HG02943 (cell line): ENCODE data around the gene SNAI3.

Experiments
- ATAC-seq: cut with Tn5 transposase; IDR thresholded peaks from one replicate; pipeline ENCODE4 v1.9.1; 2021; ENCODE audit warnings: mild to moderate bottlenecking, low read depth, moderate library complexity; ENCODE audit not compliant: unreplicated experiment

Gene SNAI3

DNA sequence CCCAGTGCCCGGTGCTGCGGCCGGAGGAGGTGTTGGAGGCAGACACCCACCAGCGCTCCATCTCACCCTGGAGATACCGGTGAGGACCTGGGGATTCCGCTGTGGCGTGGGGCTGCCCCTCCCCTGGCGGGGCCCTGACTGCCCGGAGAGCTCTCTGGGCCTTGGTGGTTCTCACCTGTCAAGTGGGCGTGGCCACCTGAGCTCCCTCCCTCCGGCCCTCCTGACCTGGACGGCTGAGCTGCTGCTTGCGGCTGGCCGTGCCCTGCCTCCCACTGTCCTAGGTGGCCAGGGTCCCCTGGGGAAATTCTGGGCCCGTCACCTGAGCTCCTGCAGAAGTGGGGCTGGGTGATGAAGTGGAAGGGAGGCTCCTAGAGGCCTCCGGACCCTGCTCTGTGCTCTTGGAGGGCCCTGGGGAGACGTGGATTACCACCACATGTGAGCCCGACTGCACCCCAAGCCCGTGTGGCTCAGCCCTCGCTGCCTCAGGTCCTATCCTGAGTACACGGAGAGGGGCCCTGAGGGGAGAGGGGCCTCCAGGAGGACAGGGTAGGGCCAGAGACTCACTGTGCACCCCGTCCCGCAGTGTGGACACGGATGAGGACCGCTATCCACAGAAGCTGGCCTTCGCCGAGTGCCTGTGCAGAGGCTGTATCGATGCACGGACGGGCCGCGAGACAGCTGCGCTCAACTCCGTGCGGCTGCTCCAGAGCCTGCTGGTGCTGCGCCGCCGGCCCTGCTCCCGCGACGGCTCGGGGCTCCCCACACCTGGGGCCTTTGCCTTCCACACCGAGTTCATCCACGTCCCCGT is 46.9 kb downstream of the SNAI3 start:
- no peak for ATAC-seq

DNA sequence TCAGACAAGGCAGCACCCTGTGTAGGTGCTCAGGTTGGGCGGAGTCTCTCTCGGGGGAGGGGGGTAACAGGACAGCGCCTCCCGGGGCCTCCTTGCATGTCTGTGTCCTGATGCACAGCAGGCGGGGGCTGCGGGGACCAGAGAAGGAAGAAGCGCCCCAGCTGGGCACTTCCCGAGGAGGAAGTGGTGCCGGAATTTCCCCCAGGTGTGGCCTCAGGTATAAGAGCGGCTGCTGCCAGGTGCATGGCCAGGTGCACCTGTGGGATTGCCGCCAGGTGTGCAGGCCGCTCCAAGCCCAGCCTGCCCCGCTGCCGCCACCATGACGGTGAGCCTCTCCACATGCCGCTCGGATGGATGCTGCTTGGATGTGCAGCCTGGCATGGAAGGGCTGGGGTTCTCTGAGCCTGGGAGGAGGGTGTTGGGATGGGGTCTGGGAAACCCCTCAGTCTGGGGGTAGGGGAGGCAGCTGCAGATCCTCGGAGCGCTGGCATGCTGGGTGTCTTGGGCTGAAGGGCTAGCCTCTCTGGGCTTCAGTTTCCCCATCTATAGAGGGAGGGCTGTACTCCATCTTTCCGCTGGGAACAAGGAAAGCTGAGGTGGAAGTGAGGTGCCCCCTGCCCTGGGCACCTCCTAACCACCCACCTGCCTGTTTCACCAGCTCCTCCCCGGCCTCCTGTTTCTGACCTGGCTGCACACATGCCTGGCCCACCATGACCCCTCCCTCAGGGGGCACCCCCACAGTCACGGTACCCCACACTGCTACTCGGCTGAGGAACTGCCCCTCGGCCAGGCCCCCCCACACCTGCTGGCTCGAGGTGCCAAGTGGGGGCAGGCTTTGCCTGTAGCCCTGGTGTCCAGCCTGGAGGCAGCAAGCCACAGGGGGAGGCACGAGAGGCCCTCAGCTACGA is 47.7 kb downstream of the SNAI3 start, which contains the start of gene IL17C:
IL17C (plus strand) TSS at position 250 of the 908 bp plus-strand sequence; CDS start at position 320, 70 bp downstream.
- no peak for ATAC-seq

DNA sequence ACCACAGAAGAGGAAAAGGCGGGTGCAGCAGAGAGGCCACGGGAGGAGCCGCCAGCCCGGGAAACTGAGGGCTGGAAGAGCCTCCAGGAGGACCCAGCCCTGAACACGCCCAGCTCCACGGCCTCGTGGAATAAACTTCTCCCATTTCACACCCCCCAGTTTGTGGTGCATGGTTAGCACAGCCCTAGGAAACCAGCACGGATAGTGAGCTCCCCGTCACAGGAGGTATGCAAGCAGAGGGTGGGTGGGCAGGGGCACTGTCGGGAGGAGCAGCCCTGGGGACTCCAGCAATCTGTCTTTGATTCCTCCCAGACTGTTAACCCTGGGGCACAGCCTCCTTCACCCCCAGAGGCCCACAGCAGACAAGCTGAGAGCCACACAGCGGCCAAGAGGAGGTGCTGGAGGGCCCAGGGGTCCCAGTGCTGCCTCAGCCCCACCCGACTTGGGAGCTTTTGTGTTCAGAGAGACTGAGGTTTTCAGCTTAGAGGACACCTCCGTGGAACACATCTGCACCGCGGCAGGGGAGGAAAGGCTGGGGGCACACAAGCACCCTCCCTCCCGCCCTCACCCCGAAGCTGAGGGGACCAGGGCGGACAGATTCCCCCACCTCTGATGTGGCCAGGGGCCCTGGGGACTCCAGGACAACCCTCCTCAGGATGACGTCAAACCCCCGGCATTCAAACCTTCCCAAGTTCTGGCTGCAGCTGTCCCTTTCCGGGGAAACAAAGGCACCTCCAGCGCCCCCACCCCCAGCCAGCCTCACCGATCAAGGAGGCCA is 49.6 kb downstream of the SNAI3 start:
- no peak for ATAC-seq

DNA sequence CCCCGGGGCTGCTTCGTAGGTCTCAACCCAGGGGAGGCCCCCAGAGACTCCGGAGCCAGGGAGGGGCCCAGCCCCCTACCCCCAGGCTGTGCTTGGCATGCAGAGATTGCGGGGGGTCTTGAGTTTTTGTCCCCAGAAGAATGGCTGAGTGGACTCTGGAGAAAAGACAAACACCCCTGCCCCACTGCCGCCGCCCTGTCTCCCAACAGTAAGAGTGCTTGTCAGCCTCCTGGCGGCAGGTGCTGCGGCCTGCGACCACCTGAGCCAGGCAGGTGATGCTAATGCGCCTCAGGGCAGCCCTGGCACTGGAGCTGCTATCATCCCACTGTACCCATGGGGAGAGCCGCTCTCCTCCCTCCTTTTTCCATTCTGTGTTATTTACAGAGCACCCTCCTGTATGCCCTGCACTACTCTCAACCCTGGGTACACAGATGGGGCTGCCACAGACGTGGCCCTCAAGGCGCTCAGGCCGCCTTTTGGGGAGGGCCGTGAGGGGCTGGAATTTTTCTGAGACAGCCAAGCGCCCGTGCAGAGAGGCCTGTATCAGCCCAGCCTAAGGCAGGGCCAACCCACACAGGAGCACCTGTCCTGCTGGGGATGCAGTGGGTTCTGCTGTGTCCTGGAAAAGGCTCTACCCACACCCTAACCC is 50.5 kb downstream of the SNAI3 start:
- ATAC-seq, result no peak

DNA sequence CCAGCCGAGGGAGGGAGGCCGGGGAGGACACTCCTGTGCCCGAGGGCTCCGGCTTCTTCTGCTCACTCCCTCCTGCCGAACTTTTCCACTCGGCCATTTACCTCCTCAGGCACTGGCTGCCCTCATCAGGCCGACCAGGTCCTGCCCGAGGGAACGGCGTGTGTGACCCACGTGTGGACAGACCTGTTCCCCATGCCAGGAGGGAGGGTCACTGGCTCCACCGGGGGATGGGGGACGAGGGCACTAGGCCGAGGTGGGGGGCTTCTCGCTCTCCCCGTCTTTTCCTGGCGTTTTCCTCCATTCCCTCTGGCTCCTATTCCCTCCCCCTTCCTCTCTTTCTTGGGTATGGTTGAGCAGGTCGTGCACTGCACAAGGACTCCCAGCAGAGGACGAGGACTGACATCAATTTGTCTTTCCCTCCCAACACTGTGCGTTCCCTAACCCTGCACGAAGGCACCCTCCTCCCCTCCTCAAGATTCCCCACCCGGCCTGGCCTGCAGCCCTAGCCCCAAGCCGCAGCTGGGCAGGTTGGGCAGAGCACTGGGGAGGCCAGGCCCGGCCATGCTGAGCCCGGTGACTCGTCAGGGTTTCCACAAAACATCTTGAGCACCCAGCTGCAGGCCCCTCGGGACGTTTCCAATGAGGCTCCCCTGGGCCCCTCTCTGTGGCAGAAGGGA is 51.2 kb downstream of the SNAI3 start:
- ATAC-seq, result no peak

DNA sequence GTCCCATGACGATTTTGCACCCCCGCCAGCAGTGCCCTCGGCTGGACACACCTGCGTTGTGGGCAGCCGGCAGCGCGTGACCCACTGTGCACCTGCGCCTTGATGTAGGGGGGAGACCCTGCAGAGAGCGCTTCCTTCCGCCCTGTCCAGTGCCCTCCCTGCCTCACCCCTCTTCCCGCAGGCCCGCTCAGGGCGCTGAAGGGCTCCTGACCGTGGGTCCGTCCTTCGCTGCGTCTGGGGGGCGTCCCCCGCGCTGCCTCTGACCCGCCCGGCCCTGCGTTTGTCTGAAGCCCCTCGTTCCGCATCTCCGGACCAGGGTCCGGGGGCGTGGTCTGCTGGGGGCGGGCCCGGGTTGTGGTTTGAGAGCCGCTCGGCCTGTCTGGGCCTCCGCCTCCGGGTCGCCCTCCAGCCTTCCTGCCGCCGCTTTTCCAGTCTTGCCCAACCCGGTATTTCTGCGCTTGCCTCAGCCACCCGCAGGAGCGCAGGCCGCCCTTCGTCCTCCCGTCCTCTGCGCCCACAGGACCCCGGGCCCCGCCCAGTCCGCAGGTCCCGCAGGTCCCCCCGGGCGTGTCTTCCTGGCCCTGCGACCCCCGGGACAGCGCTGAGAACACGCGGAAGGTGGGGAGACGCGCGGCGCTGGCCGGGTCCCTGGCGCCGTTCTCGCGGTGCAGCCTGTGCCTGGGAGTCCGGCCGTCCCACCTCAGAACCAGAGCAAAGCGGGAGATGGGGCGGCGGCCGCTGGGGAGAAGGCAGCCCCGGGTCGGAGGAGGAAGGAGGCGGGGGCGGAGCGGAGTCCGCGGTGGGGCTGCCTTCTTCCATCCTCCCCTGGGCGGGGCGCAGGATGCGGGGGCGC is 51.9 kb downstream of the SNAI3 start:
- ATAC-seq, result no peak

DNA sequence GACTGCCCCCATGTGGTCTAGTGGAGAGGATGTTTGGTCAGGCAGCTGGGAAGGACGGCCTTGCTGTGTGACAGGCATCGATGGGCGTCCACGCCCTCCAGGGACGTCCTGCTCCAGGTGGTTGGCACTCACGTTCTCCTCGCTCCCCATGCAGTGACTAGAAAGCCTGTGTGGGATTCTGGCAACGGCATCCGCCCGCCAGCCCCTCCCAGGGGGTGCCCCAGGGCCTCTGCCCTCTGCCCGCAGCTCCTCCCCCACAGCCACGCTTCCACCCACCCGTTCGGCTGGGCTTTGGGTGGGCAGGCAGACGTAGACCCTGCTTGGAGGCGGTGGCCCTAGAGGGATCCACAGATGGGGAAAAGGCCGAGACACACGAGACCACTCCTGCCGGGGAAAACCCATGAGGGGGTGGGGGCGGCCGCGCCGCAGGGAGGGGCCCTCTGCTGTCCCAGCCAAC is 52.6 kb downstream of the SNAI3 start:
- ATAC-seq, result no peak

DNA sequence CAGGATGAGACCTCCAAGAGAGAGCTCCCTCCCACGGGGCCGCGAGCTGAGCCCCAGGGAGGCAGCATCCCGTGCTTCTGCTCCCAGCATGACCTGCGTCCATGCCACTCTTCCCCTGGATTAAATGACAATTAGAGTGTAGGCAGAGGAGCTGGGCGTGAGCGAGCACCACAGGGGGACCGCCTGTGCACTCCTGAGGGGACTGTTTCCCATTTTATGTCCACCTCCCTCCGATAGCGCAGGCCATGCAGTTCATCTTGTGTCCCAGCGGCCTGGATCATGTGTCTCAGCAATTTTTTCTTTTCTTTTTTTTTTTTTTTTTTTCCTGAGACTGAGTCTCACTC is 53.7 kb downstream of the SNAI3 start:
- no peak for ATAC-seq

DNA sequence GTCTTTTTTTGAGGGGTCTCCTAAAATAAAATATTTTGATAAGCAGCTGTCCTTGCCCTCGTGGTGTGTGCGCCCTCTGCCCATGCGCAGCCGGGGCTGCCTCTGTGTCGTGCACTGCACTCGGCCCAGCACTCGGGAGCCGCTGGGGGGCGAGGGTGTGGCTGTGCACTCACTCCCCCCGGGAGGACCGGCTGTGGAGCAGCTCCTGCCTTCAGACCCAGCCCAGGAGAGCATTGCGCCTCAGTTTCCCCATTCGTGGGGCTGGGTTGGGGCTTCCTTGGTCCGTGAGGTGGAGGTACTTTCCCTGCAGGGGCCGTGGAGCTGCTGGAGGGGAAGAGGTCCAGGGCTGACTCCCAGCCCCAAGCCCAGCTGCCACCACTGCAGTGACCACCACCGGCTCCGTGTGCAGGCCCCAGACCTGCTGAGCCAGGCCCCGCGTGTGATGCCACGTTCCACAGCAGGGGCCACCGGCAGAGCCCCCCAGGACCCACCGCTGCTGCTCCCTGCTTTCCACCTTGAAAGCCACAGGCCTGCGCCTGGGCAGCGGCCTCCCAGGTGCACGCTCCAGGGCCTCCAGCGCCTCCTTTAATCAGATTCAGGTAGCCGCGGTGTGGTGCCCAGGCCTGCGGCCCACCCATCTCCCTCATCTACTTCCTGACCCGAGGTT is 54.3 kb downstream of the SNAI3 start:
- no peak for ATAC-seq

DNA sequence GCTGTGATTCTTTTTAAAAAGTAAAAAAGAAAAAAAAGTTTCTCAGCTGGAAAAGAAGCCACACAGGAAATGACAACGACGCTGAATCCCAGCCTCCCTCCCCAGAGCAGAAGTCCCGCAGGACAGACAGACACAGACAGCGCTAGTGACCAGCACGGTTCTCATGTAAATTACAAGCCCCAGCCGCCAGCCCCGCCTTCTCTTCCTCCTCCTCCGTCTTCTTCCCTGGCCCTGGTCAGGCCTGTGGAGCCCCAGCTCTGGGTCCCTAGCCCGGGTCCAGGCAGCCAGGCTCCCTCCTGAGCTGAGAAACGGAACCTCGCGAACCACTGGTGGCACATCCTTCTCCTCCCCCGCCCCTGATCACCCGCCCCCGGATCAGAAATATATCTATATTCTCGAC is 54.9 kb downstream of the SNAI3 start:
- ATAC-seq, result no peak

DNA sequence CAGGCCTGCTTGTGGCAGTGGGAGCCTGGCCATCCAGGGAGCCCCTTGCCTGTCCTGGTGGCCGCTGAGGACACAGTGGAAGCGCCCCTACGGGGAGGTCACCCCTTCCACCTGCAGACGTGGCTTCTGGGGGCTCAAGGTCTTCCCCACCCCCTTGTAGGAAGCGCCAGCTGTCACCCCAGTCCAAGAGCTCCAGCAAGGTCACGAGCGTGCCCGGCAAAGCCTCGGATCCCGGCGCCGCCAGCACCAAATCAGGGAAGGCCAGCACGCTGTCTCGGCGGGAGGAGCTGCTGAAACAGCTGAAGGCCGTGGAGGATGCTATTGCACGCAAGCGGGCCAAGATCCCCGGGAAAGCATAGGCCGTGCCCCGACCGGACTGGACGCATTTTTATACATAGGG is 55.4 kb downstream of the SNAI3 start:
- no peak for ATAC-seq

DNA sequence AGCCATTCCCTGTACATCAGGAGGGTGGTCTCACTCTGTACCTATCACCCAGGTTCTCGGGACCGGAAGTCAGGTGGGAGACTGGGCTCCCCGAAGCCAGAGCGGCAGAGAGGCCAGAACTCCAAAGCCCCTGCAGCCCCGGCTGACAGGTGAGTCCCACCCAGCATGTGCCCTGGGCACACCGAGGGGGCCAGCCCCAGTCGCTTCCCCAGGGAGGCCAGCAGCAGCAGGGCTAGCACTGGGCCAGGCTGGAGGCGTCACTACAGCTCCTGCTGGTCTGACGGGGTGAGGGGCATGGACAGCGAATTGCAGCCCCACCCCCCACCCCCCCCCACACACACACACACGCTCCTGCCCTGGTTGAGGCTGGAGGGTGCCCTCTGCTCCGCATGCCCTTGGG is 55.9 kb downstream of the SNAI3 start:
- no peak for ATAC-seq

DNA sequence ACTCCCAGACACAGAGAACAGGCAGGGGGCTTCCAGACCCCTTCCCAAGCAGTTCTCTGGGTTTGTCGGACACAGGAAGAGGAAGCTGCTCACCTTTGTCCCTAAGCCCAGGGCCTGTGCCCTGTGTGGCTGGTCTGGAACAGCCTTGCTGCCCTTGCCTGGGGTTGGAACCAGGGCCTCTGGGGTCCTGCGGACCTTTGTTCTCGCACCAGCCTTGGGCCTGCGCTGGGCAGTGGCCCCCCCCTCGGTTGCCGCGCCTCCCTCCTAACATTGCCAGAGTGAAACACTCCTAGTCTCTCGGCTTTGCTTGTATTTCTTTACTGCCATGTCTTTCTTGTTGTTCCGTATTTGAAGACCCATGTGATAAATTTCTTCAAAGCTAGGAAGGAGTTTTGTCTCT is 56.5 kb downstream of the SNAI3 start:
- ATAC-seq, result no peak

DNA sequence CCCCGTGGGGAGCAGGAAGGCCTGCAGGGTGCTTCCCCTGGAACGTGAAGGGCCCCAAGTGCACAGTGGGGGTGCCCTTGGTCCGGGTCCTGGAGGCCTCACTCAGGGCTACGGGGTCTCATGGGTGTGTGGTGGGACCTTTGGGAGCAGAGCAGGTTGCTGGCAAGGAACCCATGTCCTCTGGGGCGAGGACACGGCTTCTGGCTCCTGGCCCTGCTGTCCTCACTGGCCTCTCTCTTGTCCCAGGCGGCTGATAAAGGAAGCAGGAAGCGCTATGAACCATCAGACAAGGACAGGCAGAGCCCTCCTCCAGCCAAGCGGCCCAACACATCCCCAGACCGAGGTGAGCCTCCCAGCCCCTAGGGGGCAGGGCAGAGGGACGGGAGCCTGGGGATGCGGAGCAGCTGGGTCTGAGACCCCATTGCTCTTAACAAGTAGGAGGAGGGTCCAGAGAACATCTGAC is 57.8 kb downstream of the SNAI3 start:
- ATAC-seq, result no peak
